Measurements from ENCODE around the gene LCN15. TPM values are rescaled to one million over a fixed set of nuclear protein-coding genes. Genes with fewer than 3 reads are reported as not detected.
"Not testable (repeated sequence)": the region's sequence is repeated elsewhere in the genome, so short reads cannot be mapped to it uniquely, and the experiment has no call there.

LCN15 gene
- total RNA-seq, 1 experiment from 2014 or later, result not detected

DNA sequence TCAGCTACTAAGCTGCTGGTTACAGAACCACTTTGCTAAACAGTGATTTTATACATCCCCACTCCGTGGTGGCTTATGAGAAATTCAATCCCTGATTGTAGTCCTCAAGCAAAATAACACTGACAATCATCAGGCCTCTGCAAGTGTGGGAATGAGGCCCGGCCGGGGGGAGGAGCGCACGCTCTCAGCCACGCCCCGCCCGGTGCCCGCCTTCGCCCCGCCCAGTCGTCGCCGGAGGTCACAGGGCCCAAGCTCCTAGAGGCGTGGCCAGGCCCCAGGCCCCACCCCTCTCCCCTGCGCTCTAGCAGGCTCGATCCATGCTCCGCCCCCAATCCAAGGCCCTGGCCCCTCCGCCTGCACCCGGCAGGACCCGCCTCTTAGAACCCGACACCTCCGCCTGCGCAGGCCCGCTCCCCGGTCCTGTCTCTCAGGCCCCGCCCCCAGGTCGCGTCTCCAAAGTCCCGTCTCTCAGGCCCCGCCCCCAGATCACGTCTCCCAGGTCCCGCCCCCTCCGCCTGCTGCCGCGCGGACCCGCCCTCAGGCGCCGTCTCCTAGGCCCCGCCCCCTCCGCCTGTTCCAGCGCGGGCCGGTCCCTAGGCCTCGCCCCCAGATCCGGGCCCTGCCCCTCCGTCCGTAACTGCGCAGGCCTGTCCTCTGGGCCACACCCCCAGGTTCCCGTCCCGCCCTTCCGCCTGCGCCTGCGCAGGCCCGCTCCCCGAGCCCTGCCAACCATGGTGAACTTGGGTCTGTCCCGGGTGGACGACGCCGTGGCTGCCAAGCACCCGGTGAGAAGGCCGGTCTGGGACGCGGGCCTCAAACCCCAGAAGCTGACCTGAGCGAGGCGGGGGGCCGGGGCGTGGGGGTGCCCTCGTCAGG lies 26.6 kb upstream of the LCN15 start, which contains the start of gene TMEM141:
TMEM141 (plus strand) TSS at position 705 of the 876 bp plus-strand sequence; CDS start at position 732, 27 bp downstream.
- peaks cover 3% of the 10 kb centered on the region; the same call in 1 of the 2 replicates for H3K79me2 ChIP-seq (ENCODE audit: low read length)
- H3K36me3 ChIP-seq (ENCODE audit: insufficient read depth, low read length), result no peaks in the 10 kb centered on the region
- peak within 1 kb of the TSS; percentile 88 for H3K4me3 ChIP-seq (ENCODE audit: low read length)
- DNase-seq, result peak; percentile 100
- H3K4me2 ChIP-seq (ENCODE audit: low read depth, low read length, poor library complexity, severe bottlenecking), result peak within 1 kb of the TSS; percentile 95
- H3K4me1 ChIP-seq (ENCODE audit: low read length), result peaks cover 51% of the 10 kb centered on the region
- no peaks in the 10 kb centered on the region for H3K9me3 ChIP-seq (ENCODE audit: low read length)
- H2AFZ ChIP-seq (ENCODE audit: low read length), result peak within 1 kb of the TSS; percentile 80
- H3K27ac ChIP-seq (ENCODE audit: low read length), result peak within 1 kb of the TSS; percentile 65; the same call in 1 of the 2 replicates
- peak within 1 kb of the TSS; percentile 93 for H3K9ac ChIP-seq (ENCODE audit: low read length)
- H3K27me3 ChIP-seq (ENCODE audit: low read length), result no peaks in the 10 kb centered on the region
- H3K9me2 ChIP-seq (replicated peaks; ENCODE audit: insufficient read depth, low read length), result no peaks in the 10 kb centered on the region
- peaks cover 12% of the 10 kb centered on the region for H4K20me1 ChIP-seq (ENCODE audit: insufficient read depth, low read depth, low read length)

DNA sequence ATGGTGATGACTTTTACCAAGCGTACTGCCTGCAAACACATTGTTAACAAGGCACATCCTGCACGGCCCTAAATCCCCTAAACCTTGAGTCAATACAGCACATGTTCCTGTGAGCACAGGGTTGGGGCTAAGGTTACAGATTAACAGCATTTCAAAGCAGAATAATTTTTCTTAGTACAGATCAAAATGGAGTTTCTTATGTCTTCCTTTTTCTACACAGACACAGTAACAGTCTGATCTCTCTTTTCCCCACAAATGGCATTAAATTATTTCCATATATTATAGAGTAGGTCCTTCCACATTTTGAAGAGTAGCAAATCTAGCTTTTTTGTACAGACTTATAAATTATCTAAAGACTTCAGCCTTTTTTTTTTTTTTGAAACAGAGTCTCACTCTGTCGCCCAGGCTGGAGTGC lies 25.2 kb upstream of the LCN15 start:
- Histone ChIP-seq H3K27me3 (ENCODE audit: low read length) (no peaks in the 10 kb centered on the region), H3K9ac (ENCODE audit: low read length) (no peak overlapping the region), H3K4me2 (ENCODE audit: low read depth, low read length, poor library complexity, severe bottlenecking) (no peak overlapping the region), H3K4me1 (ENCODE audit: low read length) (peaks cover 37% of the 10 kb centered on the region), H3K4me3 (ENCODE audit: low read length) (no peak overlapping the region), H3K79me2 (ENCODE audit: low read length) (peaks cover 3% of the 10 kb centered on the region; the same call in 1 of the 2 replicates), H3K9me3 (ENCODE audit: low read length) (no peaks in the 10 kb centered on the region), H4K20me1 (ENCODE audit: insufficient read depth, low read depth, low read length) (peaks cover 12% of the 10 kb centered on the region), H3K36me3 (ENCODE audit: insufficient read depth, low read length) (no peaks in the 10 kb centered on the region), H3K9me2 (replicated peaks; ENCODE audit: insufficient read depth, low read length) (no peaks in the 10 kb centered on the region), H2AFZ (ENCODE audit: low read length) (no peak overlapping the region), H3K27ac (ENCODE audit: low read length) (no peak overlapping the region)
- no peak for DNase-seq

DNA sequence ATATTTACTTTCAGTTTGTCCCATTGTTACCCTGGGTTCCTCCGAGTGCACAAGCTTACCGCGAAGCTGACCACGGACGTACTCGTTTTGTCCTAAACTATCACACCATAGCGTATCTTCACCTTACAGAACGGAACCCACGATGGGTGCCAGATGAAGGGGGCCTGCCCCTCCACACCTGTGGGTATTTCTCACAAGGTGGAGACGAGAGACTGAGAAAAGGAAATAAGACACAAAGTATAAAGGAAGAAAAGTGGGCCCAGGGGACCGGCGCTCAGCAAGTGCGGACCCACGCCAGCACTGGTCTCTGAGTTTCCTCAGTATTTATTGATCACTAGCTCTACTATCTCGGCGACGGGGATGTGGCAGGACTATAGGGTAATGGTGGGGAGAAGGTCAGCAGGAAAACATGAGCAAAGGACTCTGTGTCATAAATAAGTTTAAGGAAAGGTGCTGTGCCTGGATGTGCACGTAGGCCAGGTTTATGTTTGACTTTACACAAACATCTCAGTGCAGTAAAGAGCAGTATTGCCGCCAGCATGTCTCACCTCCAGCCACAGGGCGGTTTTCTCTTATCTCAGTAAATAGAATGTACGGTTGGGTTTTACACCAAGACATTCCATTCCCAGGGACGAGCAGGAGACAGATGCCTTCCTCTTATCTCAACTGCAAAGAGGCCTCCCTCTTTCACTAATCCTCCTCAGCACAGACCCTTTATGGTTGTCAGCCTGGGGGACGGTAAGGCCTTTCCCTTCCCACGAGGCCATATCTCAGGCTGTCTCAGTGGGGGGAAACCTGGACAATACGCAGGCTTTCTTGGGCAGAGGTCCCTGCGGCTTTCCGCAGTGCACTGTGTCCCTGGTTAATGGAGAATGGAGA lies 24.6 kb upstream of the LCN15 start:
- DNase-seq; H3K9me3 ChIP-seq (ENCODE audit: low read length); H3K4me3 ChIP-seq (ENCODE audit: low read length); H3K27ac ChIP-seq (ENCODE audit: low read length); H3K36me3 ChIP-seq (ENCODE audit: insufficient read depth, low read length); H3K4me2 ChIP-seq (ENCODE audit: low read depth, low read length, poor library complexity, severe bottlenecking); H3K9ac ChIP-seq (ENCODE audit: low read length); H3K9me2 ChIP-seq (replicated peaks; ENCODE audit: insufficient read depth, low read length); H3K27me3 ChIP-seq (ENCODE audit: low read length); H3K79me2 ChIP-seq (ENCODE audit: low read length); H2AFZ ChIP-seq (ENCODE audit: low read length): not testable (repeated sequence)
- H3K4me1 ChIP-seq (ENCODE audit: low read length), result peaks cover 36% of the 10 kb centered on the region
- H4K20me1 ChIP-seq (ENCODE audit: insufficient read depth, low read depth, low read length), result peaks cover 12% of the 10 kb centered on the region

DNA sequence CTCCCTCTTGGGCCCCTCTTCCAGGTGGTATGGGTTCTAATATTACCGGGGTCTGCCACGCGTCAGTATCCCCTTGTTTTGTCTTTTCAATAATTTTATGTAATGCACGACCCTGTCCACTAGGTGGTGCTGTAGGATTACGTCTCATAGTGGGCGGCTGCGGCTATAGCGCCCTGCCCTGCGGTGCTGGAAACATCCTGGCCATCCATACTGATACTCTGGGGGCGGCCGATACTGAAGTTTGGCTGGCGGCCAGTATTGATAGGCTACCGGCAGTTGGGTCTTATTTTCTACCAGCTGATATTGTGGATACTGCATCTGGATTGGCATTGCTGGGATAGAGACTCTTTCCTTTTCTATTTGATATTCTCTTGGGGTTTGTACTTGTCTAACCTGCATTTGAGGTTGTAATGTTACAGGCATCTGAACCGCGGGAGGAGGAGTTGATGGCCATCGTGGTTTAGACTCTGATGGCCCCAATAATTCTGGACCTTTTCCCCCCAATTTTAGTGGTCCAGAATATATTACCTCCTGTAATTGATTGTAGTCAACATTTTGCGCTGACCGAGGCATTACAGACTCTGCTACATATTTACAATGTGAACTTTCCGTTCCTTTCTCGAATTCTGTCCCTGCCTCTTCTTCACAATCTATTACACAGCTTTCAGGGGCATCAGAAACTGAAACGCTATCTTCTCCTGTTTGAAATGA lies 23.5 kb upstream of the LCN15 start:
- Histone ChIP-seq H3K9me2 (replicated peaks; ENCODE audit: insufficient read depth, low read length) (no peaks in the 10 kb centered on the region), H3K9ac (ENCODE audit: low read length) (no peak overlapping the region), H3K4me2 (ENCODE audit: low read depth, low read length, poor library complexity, severe bottlenecking) (peak overlapping the region; percentile 28), H3K9me3 (ENCODE audit: low read length) (no peaks in the 10 kb centered on the region), H3K79me2 (ENCODE audit: low read length) (peaks cover 3% of the 10 kb centered on the region; the same call in 1 of the 2 replicates), H3K27ac (ENCODE audit: low read length) (no peak overlapping the region), H3K27me3 (ENCODE audit: low read length) (no peaks in the 10 kb centered on the region), H3K4me3 (ENCODE audit: low read length) (no peak overlapping the region), H4K20me1 (ENCODE audit: insufficient read depth, low read depth, low read length) (peaks cover 10% of the 10 kb centered on the region), H2AFZ (ENCODE audit: low read length) (no peak overlapping the region), H3K4me1 (ENCODE audit: low read length) (peaks cover 27% of the 10 kb centered on the region), H3K36me3 (ENCODE audit: insufficient read depth, low read length) (no peaks in the 10 kb centered on the region)
- DNase-seq, result peak; percentile 90

DNA sequence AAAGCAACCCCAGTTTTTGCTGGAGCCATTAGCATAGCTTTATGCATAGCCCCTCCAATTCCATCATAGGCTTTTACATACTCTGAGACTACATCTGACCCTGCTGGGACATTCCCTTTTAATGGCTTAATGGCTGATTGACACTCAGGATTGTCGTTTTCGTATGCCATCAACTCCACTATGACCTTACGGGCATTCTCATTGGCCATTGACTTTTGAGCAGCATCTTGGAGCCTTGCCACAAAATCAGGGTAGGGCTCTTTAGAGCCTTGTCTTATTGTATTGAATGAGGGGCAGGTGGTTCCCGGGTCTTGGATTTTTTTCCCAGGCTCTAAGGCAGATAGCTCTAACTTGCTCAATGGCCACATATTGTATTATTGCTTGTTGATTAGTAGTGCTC lies 22.7 kb upstream of the LCN15 start:
- H3K4me1 ChIP-seq (ENCODE audit: low read length), result peaks cover 18% of the 10 kb centered on the region
- H3K9ac ChIP-seq (ENCODE audit: low read length); H3K36me3 ChIP-seq (ENCODE audit: insufficient read depth, low read length); H3K27ac ChIP-seq (ENCODE audit: low read length); H3K4me3 ChIP-seq (ENCODE audit: low read length); H3K79me2 ChIP-seq (ENCODE audit: low read length); H3K4me2 ChIP-seq (ENCODE audit: low read depth, low read length, poor library complexity, severe bottlenecking); DNase-seq; H2AFZ ChIP-seq (ENCODE audit: low read length); H4K20me1 ChIP-seq (ENCODE audit: insufficient read depth, low read depth, low read length); H3K9me2 ChIP-seq (replicated peaks; ENCODE audit: insufficient read depth, low read length); H3K9me3 ChIP-seq (ENCODE audit: low read length); H3K27me3 ChIP-seq (ENCODE audit: low read length): not testable (repeated sequence)

DNA sequence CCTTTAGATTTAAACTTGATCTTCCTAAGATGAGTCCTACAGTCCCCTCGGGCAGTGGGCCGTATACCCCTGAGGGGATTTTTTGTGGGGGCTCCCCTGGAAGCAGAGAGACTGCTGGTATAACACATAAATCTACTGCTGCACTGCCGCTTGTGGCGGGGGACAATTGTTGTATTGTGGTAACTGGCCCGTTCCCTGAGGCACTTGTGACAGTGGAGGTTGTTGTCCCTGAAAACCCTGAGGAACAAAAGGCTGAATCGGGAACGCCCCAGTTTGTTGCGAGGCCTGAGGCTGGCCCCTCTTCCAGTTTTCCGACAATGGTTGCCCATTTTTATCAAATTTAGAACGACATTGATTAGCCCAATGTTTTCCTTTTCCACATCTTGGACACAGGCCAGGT lies 22.1 kb upstream of the LCN15 start:
- no peak overlapping the region for H3K4me3 ChIP-seq (ENCODE audit: low read length)
- no peaks in the 10 kb centered on the region for H3K9me2 ChIP-seq (replicated peaks; ENCODE audit: insufficient read depth, low read length)
- no peaks in the 10 kb centered on the region for H3K79me2 ChIP-seq (ENCODE audit: low read length)
- H3K27ac ChIP-seq (ENCODE audit: low read length), result no peak overlapping the region
- no peak overlapping the region for H3K9ac ChIP-seq (ENCODE audit: low read length)
- H3K36me3 ChIP-seq (ENCODE audit: insufficient read depth, low read length), result no peaks in the 10 kb centered on the region
- H3K9me3 ChIP-seq (ENCODE audit: low read length), result no peaks in the 10 kb centered on the region
- H3K27me3 ChIP-seq (ENCODE audit: low read length), result no peaks in the 10 kb centered on the region
- no peaks in the 10 kb centered on the region for H4K20me1 ChIP-seq (ENCODE audit: insufficient read depth, low read depth, low read length)
- H3K4me2 ChIP-seq (ENCODE audit: low read depth, low read length, poor library complexity, severe bottlenecking), result no peak overlapping the region
- H3K4me1 ChIP-seq (ENCODE audit: low read length), result peaks cover 13% of the 10 kb centered on the region
- no peak for DNase-seq
- no peak overlapping the region for H2AFZ ChIP-seq (ENCODE audit: low read length)

DNA sequence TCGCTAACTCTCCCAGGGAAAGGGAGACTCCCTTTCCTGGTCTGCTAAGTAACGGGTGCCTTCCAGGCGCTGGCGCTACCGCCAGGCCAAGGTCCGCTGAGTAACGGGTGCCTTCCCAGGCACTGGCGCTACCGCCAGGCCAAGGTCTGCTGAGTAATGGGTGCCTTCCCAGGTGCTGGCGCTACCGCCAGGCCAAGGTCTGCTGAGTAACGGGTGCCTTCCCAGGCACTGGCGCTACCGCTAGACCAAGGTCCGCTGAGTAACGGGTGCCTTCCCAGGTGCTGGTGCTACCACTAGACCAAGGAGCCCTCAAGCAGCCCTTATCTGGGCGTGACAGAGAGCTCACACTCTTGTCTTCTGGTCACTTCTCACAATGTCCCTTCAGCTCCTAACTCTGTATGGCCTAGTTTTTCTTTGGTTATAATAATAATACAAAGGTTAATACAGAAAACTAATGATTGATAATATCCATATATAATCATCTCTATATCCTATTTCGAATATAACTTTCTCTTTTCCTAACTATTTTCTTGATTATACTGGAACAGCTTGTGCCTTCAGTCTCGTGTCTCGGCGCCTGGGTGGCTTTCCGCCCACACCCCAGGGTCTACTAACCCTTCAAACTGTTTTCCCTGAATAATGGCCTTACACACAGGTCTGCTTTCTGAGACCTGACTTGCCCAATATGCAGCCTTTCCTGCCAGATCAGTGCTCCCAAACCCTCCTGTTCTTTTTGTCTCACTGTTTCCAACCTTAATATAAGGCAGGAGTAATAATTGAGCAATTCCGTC lies 21.4 kb upstream of the LCN15 start:
- not testable (repeated sequence) for H3K4me2 ChIP-seq (ENCODE audit: low read depth, low read length, poor library complexity, severe bottlenecking); H3K4me3 ChIP-seq (ENCODE audit: low read length); H3K9ac ChIP-seq (ENCODE audit: low read length); H3K27me3 ChIP-seq (ENCODE audit: low read length); H4K20me1 ChIP-seq (ENCODE audit: insufficient read depth, low read depth, low read length); H3K79me2 ChIP-seq (ENCODE audit: low read length); H3K9me2 ChIP-seq (replicated peaks; ENCODE audit: insufficient read depth, low read length); DNase-seq; H3K4me1 ChIP-seq (ENCODE audit: low read length); H3K9me3 ChIP-seq (ENCODE audit: low read length); H2AFZ ChIP-seq (ENCODE audit: low read length); H3K36me3 ChIP-seq (ENCODE audit: insufficient read depth, low read length); H3K27ac ChIP-seq (ENCODE audit: low read length)
